Panc1 (cell line): ENCODE measurements around the gene AKAP13. TPM values are rescaled to one million over a fixed set of nuclear protein-coding genes. Genes with fewer than 3 reads are reported as not detected.

Experiments
- ATAC-seq: fragments of 200-7000 bp; cut with Tn5 transposase; 2 replicates; pipeline ENCODE4 v1.9.1; 2020; ENCODE audit warnings: mild to moderate bottlenecking, moderate library complexity
- BruUV-seq: library from RNA; stranded (reverse); fragments of 400-500 nt; replicated peaks from 2 replicates; lab custom pipeline; 2021; lab: Mats Ljungman, UMichigan
- CTCF ChIA-PET: fragments of 300-600 bp; sonication (Branson Sonifier 250); formaldehyde crosslinking; loops from one replicate; lab custom pipeline; 2022; ENCODE audit warnings: antibody characterized with exemption; lab: Charles Lee
- POLR2A ChIA-PET: fragments of 300-600 bp; sonication (Branson Sonifier 250); formaldehyde crosslinking; loops from one replicate; lab custom pipeline; 2022; ENCODE audit warnings: antibody characterized with exemption; lab: Charles Lee
- DNase-seq: peaks from one replicate; pipeline ENCODE4 v3.0.0-alpha.2; 2010; ENCODE audit warnings: low read depth, low spot score
- H3K27ac ChIP-seq: 2 replicates; pipeline ENCODE4 v1.5.1; 2011; ENCODE audit warnings: mild to moderate bottlenecking, low read length, inconsistent platforms
- H3K27me3 ChIP-seq: fragments of 200-500 bp; sonication (Bioruptor generic); 2 replicates; pipeline ENCODE4 v1.6.0; 2014; ENCODE audit warnings: low read length, inconsistent platforms; ENCODE audit not compliant: control insufficient read depth, insufficient read depth
- H3K36me3 ChIP-seq: fragments of 200-500 bp; sonication (Bioruptor generic); 2 replicates; pipeline ENCODE4 v1.5.1; 2014; ENCODE audit warnings: inconsistent platforms, mild to moderate bottlenecking, low read length, moderate library complexity; ENCODE audit not compliant: control insufficient read depth, insufficient read depth
- H3K4me1 ChIP-seq: 2 replicates; pipeline ENCODE4 v1.5.1; 2011; ENCODE audit warnings: inconsistent platforms, mild to moderate bottlenecking, low read length, moderate library complexity; ENCODE audit not compliant: control insufficient read depth, insufficient read depth
- H3K4me3 ChIP-seq, 2 experiments: 2 replicates each; pipeline ENCODE4 v1.5.1; 2011 to 2012; ENCODE audit warnings: low read depth in 2 of 2, low read length in 2 of 2, mild to moderate bottlenecking in 2 of 2, inconsistent platforms in 1 of 2, moderate library complexity in 1 of 2
- H3K9me3 ChIP-seq: fragments of 200-500 bp; sonication (Bioruptor generic); 2 replicates; pipeline ENCODE4 v1.5.1; 2014; ENCODE audit warnings: low read depth, mild to moderate bottlenecking, inconsistent platforms, low read length, moderate library complexity; ENCODE audit not compliant: control insufficient read depth, insufficient read depth
- CTCF ChIP-seq: fragments of 450-650 bp; IDR thresholded peaks from 2 replicates; pipeline ENCODE4 v1.5.1; 2017; ENCODE audit warnings: mild to moderate bottlenecking
- POLR2AphosphoS5 ChIP-seq: IDR thresholded peaks from 2 replicates; pipeline ENCODE4 v1.6.1; 2012; ENCODE audit warnings: mild to moderate bottlenecking, low read depth, low read length, moderate library complexity
- REST ChIP-seq, 2 experiments: IDR thresholded peaks; 2 replicates each; pipeline ENCODE4 v1.6.1; 2011 to 2012; ENCODE audit warnings: low read depth in 2 of 2, control low read depth in 1 of 2, low read length in 1 of 2, mild to moderate bottlenecking in 1 of 2, moderate library complexity in 1 of 2; ENCODE audit not compliant: insufficient read depth in 1 of 2
- SIN3A ChIP-seq: IDR thresholded peaks from 2 replicates; pipeline ENCODE4 v1.6.1; 2012; ENCODE audit warnings: low read depth, mild to moderate bottlenecking, low read length, moderate library complexity, borderline replicate concordance; ENCODE audit not compliant: insufficient read depth
- TCF7L2 ChIP-seq: IDR thresholded peaks from 2 replicates; pipeline ENCODE4 v1.6.1; 2011; ENCODE audit warnings: mild to moderate bottlenecking, low read depth, low read length, inconsistent platforms
- in situ Hi-C: cut with HindIII; loops from 2 replicates; pipeline ENCODE4 v1.10.0; 2016; ENCODE audit warnings: low sequenced_read_pairs, low pct_unique_long_range_greater_than_20kb
- intact Hi-C: fragments of 100-400 bp; cut with micrococcal nuclease; formaldehyde crosslinking; loops from one replicate; pipeline ENCODE4 v1.10.0; 2022; ENCODE audit not compliant: unreplicated experiment
- total RNA-seq: library from RNA; stranded (reverse); gene quantifications from one replicate; pipeline ENCODE4 v1.2.1, GENCODE V29; 2021; ENCODE audit not compliant: unreplicated experiment

AKAP13 gene
- total RNA-seq, 1 experiment from 2014 or later = 94.2 TPM

GRCh38 chr15:85571780-85572179 lies 191.4 kb downstream of the AKAP13 start:
- Histone ChIP-seq H3K27ac (no peak overlapping the region), H3K4me3 (no peak overlapping the region), H3K36me3 (0 out of 2 replicates have a peak, but pooled peaks cover under 1% of the 10 kb centered on the region), H3K9me3 (no peaks in the 10 kb centered on the region), H3K4me1 (no peaks in the 10 kb centered on the region), H3K27me3 (no peaks in the 10 kb centered on the region)
- TF ChIP-seq CTCF (no peak), POLR2AphosphoS5 (no peak), TCF7L2 (no peak)
- CTCF ChIA-PET = no interaction called here
- no TSS peak for BruUV-seq
- ATAC-seq (no peak), DNase-seq (no peak)
- in situ Hi-C loops = no loop called here
- POLR2A ChIA-PET = no interaction called here
- intact Hi-C loops = no loop called here

GRCh38 chr15:85576392-85576791 lies 196.0 kb downstream of the AKAP13 start:
- H3K9me3 ChIP-seq = no peaks in the 10 kb centered on the region
- H3K27ac ChIP-seq = no peak overlapping the region
- peaks cover 11% of the 10 kb centered on the region for H3K36me3 ChIP-seq
- in situ Hi-C loops (no loop called here), intact Hi-C loops (no loop called here)
- DNase-seq = no peak
- no peak overlapping the region for H3K4me3 ChIP-seq
- ChIA-PET CTCF (interaction anchor here (0.6 kb wide), 1 partner anchor 280 kb away, joined by 3 read pairs; no protein-coding TSS in a partner anchor), POLR2A (interaction anchor here (0.5 kb wide), 1 partner anchor 91 kb away, joined by 3 read pairs; no protein-coding TSS in a partner anchor)
- TF ChIP-seq REST (IDR thresholded peaks at IDR 0.05; ENCODE audit: insufficient read depth in 1 of 2, low read depth in 2 of 2, low read length in 1 of 2) (no peak), TCF7L2 (no peak), SIN3A (no peak), POLR2AphosphoS5 (no peak), CTCF (no peak)
- no TSS peak for BruUV-seq
- no peak for ATAC-seq
- H3K27me3 ChIP-seq = no peaks in the 10 kb centered on the region
- H3K4me1 ChIP-seq = no peaks in the 10 kb centered on the region
